Colon (tissue), 2 donors: ENCODE data around the gene ITGA5.

Experiments
- FAIRE-seq: peaks from 2 replicates; lab custom pipeline; 2012; peaks lifted over from hg19 to GRCh38; lab: Jason Lieb, UNC
- donor health status: control.
- donor health status: control.

Gene ITGA5

GRCh38 chr12:54352022-54352531 is 67.0 kb downstream of the ITGA5 start:
- FAIRE-seq, result no peak

- no peak for FAIRE-seq
These were observed 67.7 kb downstream of the ITGA5 start for GRCh38 chr12:54351341-54351740.

GRCh38 chr12:54350743-54351142 is 68.3 kb downstream of the ITGA5 start:
- no peak for FAIRE-seq

- no peak for FAIRE-seq
These were observed 69.4 kb downstream of the ITGA5 start for GRCh38 chr12:54349679-54350078.

- FAIRE-seq, result no peak
These were observed 70.0 kb downstream of the ITGA5 start for GRCh38 chr12:54349036-54349435.
